GM18867 (cell line): ENCODE results near the gene FKBP9.
"Not testable (repeated sequence)": the region's sequence is repeated elsewhere in the genome, so short reads cannot be mapped to it uniquely, and the experiment has no call there.

Source experiments
- ATAC-seq: cut with Tn5 transposase; IDR thresholded peaks from one replicate; pipeline ENCODE4 v1.9.1; 2021; ENCODE audit warnings: mild to moderate bottlenecking, moderate library complexity; ENCODE audit not compliant: unreplicated experiment

The FKBP9 gene

DNA sequence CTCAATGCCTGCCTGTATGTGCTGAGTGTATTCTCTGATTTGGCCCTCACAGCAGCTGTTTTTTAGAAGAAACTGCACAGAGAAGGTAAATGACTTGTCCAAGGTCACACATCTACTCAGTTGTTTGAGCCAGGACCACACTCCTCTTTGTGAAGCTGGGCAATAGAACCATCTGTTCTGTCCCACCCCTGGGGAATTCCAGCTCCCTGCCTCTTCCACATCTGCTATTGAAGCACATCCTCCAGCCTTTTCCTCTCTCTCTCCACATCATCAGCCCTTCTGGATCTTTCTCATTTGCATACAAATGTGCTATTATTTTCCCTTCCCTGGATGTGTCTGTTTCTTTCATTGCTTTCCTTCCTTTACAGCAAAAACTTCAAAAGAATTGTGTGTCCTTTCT, 45.9 kb downstream of the FKBP9 start:
- ATAC-seq, result not testable (repeated sequence)

DNA sequence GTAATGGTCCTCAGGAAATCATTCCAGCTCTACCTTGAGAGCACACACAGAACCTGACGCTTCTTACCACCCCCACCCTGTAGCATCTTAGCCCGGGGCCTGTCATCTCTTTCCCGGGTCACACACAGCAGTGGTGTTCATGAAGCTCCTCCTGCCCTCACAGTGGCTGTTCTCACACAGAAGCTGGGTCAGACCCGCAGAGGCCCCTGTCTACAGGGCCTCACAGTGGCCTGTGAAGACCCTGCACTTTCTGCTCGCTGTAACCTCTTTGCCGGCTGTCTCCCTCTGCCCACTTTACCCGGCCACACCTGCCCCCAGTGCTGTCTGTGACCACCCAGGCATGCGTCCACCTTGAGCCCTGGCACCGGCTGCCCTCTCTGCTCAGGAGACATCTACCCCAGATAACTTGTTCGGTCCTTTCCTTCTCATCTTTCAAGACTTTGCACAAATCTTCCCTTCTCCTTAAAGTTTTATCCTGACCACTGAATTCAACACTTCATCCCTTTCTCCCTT, 46.9 kb downstream of the FKBP9 start:
- ATAC-seq, result not testable (repeated sequence)

GRCh38 chr7:33005193-33005592, 48.0 kb downstream of the FKBP9 start:
- ATAC-seq, result not testable (repeated sequence)

DNA sequence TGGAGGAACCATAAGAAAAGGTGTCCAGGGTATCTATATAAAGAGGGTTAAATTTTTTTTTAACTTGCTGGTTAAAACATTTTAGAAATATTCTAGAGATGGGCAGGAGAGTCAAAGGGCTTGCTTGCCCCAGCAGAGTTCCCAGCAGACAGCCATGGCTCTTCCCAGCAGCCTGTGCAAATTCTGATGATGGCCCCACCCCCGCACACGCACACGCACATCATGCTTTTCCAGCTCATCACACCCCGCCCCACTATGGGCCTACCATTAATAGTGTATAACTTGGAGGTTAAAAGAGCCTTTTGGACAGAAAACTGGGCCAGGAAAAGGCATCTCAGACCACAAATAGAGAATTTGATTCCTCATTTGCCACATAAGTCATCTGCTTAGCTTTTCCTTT, 48.5 kb downstream of the FKBP9 start:
- ATAC-seq, result not testable (repeated sequence)

- no peak for ATAC-seq
Observed at GRCh38 chr7:33009734-33010133, 52.5 kb downstream of the FKBP9 start.

DNA sequence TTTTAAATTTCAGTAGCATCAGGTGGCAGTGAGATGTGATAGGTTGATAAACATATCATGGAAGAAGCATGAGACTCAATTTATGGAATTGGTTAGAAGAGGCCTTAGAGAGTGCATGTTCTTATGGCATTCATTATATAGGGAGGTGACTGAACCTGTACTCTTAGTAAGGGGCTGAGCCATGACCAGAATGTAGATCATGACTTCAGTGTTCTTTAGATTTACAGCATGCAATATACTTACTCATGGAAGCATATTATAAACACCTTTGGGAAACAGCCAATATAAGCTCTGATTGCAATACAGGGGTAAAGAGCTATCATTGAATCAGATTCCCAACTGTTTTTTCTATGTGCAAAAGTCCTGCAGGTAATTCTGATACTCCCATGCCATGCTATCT, 55.1 kb downstream of the FKBP9 start:
- ATAC-seq, result no peak

- no peak for ATAC-seq
Observed at GRCh38 chr7:33024189-33024757, 67.0 kb downstream of the FKBP9 start.

- ATAC-seq, result no peak
Observed at GRCh38 chr7:33035776-33036175, 78.5 kb downstream of the FKBP9 start.

GRCh38 chr7:33038639-33039038, 81.4 kb downstream of the FKBP9 start:
- ATAC-seq, result no peak

DNA sequence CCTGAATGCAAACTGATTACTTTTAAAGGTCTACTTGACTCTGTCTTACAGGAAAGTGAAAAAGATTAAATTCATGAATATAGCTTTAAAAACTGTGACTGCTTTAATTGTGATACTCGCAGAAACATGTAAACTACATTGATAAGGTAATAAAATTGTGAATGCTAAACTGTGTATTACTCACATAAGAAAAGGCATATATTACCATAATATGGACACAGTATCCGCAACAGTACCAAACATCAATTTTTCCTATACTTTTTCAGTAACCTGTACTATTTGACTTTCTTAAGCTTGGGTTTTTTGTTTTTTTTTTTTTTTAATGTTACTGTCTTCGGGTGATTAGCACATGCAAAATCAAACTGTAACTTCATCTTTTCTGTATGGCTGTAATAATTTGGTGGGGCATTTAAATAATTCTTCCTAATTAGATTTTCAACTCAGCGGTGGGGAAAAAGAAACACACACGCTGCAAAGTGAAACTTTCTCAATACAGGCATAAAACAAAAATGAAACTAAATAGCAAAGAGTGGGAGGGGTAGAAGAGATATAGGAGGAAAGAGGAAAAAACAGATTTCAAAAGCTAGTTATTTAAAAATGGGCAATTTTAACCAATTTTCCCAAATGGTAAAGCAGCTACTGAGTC, 82.1 kb downstream of the FKBP9 start:
- peak; percentile 46 for ATAC-seq

GRCh38 chr7:33039903-33040292, 82.7 kb downstream of the FKBP9 start:
- ATAC-seq, result no peak

DNA sequence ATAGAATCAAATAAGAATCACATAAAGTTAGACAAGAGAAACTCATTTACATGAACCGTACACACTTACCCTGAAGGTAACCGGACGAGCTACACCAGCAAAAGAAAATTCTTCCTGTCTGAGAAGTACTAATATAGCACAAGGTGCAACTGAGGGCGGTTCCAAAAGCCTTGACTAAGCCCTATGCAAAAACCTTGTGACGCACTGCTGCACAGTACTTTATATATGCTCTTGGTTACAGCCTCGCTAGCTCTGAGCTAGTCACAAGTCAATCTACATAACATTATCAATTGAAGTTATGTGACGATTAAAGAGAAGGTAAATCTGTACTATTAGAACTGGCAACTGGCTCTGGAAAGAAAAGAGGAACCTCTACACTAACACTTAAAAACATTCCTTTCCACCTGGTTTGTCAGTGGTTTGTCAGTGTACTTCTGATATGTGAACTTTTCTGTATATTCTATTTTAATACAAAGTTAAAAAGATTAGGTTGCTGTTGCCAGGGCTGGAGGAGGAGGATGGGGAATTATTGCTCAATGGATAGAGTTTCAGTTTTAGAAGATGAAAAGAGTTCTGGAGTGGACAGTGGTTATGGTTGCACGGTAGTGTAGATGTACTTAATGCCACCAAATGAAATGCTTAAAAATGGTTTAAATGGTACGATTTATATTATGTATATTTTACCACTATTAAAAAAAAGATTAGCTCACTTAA, 83.7 kb downstream of the FKBP9 start:
- ATAC-seq, result peak; percentile 93

- no peak for ATAC-seq
Observed at GRCh38 chr7:33041631-33042428, 84.6 kb downstream of the FKBP9 start.

GRCh38 chr7:33043501-33044400, 86.5 kb downstream of the FKBP9 start:
- ATAC-seq, result no peak

DNA sequence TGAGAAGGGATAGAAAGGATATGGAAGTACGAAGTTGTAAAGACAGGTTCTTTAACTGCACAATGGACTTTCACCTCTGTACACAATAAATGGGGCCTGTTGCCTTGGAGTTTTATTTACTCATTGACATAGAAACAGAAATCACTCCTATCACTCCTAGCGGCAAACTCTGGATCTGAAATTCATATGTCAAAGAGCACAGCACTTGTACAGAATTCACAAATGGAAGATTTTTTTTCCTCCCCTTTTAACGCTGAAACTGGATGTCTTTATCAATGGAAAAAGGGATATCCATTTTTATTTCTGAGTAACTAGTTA, 87.1 kb downstream of the FKBP9 start:
- ATAC-seq, result no peak

DNA sequence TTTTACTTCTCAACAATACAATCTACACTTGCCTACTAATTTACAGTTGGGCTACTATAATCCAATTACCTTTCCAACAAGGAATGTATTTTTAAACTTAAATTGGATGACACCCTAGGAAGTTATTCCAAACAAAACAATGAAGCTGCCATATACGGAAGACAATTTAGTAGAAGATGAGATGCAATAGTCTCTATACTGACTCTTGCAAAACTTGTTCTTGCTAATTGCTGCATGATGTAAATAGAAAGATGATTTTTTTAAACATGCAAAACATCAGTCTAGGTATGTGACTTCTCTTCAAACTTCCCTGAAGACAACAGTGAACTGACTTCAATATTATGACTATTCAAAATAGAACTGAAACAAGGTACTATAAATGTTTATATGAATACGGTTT, 87.7 kb downstream of the FKBP9 start:
- ATAC-seq, result peak; percentile 36

- no peak for ATAC-seq
Observed at GRCh38 chr7:33048257-33048656, 91.0 kb downstream of the FKBP9 start.

- no peak for ATAC-seq
Observed at GRCh38 chr7:33048704-33049103, 91.5 kb downstream of the FKBP9 start.

GRCh38 chr7:33050535-33051318, 93.5 kb downstream of the FKBP9 start:
- ATAC-seq, result peak; percentile 63

GRCh38 chr7:33053721-33054120, 96.5 kb downstream of the FKBP9 start:
- ATAC-seq, result no peak
